HT-29 (cell line): Measurements from ENCODE around the gene TMED10. TPM values are rescaled to one million over a fixed set of nuclear protein-coding genes. Genes with fewer than 3 reads are reported as not detected.
A peak's percentile ranks its signal among the peaks of the same experiment; 100 is the strongest.
"Not testable (repeated sequence)": the region's sequence is repeated elsewhere in the genome, so short reads cannot be mapped to it uniquely, and the experiment has no call there.

Experiments used
- DNase-seq: peaks from one replicate; pipeline ENCODE4 v3.0.0-alpha.2; 2015; ENCODE audit warnings: low spot score
- total RNA-seq: library from RNA; depleted of rRNA; stranded (reverse); fragments of >200 nt; shearing (Covaris generic); gene quantifications from 2 replicates; pipeline ENCODE4 v1.2.3, GENCODE V29; 2014

TMED10 gene
- total RNA-seq, 1 experiment from 2014 or later, result 136 TPM

- DNase-seq, result no peak
These were observed 17.4 kb downstream of the TMED10 start for GRCh38 chr14:75158843-75159614.

- DNase-seq, result peak; percentile 41
These were observed 19.5 kb downstream of the TMED10 start for GRCh38 chr14:75156901-75157300.

- DNase-seq, result no peak
These were observed 20.3 kb downstream of the TMED10 start for GRCh38 chr14:75156111-75156510.

- no peak for DNase-seq
These were observed 21.2 kb downstream of the TMED10 start for GRCh38 chr14:75155169-75155568.

- no peak for DNase-seq
These were observed 23.1 kb downstream of the TMED10 start for GRCh38 chr14:75153295-75153694.

- no peak for DNase-seq
These were observed 24.6 kb downstream of the TMED10 start for GRCh38 chr14:75151851-75152250.

GRCh38 chr14:75150637-75151036, 25.8 kb downstream of the TMED10 start:
- not testable (repeated sequence) for DNase-seq

GRCh38 chr14:75150150-75150549, 26.3 kb downstream of the TMED10 start:
- no peak for DNase-seq

GRCh38 chr14:75147423-75148071, 28.9 kb downstream of the TMED10 start:
- DNase-seq, result peak; percentile 78

GRCh38 chr14:75144944-75145343, 31.5 kb downstream of the TMED10 start:
- no peak for DNase-seq

GRCh38 chr14:75143761-75144527, 32.5 kb downstream of the TMED10 start:
- DNase-seq, result no peak

- DNase-seq, result no peak
These were observed 33.9 kb downstream of the TMED10 start for GRCh38 chr14:75142494-75142893.

- DNase-seq, result peak; percentile 43
These were observed 34.4 kb downstream of the TMED10 start for GRCh38 chr14:75141967-75142366.

GRCh38 chr14:75141062-75141461, 35.4 kb downstream of the TMED10 start:
- DNase-seq, result no peak

GRCh38 chr14:75140620-75141019, 35.8 kb downstream of the TMED10 start:
- DNase-seq, result no peak

- no peak for DNase-seq
These were observed 37.2 kb downstream of the TMED10 start for GRCh38 chr14:75139185-75139584.

GRCh38 chr14:75138492-75138891, 37.9 kb downstream of the TMED10 start:
- no peak for DNase-seq

GRCh38 chr14:75134644-75135043, 41.8 kb downstream of the TMED10 start:
- no peak for DNase-seq

GRCh38 chr14:75133597-75133996, 42.8 kb downstream of the TMED10 start:
- DNase-seq, result no peak

- DNase-seq, result peak; percentile 90
These were observed 43.9 kb downstream of the TMED10 start for GRCh38 chr14:75132382-75133086.

- no peak for DNase-seq
These were observed 47.8 kb downstream of the TMED10 start for GRCh38 chr14:75128596-75128990.
